HG03558 (cell line): ENCODE results near the gene FUOM.
"Not testable (repeated sequence)": the region's sequence is repeated elsewhere in the genome, so short reads cannot be mapped to it uniquely, and the experiment has no call there.

Experiments
- ATAC-seq: cut with Tn5 transposase; IDR thresholded peaks from one replicate; pipeline ENCODE4 v1.9.1; 2021; ENCODE audit warnings: moderate number of reproducible peaks; ENCODE audit not compliant: unreplicated experiment; ENCODE audit errors: extremely low read depth

FUOM gene

DNA sequence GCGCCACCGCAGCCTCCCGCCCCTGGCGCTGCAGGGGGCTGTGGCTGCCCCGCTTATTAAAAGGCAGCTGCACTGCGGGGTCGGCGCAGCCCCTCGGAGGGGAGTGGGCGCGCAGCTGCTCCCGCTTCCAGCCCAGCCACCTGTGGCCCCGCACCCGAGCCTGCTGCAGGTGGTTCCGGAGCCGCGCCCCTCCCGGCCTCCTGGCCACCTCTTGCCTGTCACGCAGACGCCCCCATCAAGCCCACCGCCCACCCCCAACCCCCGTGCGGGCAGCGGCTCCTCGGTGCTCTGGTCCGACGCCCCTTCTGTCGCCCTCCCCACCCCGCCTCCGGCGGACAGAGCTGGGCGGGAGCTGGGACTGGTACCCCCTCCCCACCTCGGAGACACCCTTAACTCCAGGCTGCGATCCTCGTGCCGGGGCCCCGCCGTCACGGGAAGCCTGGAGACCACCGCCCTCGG is 21.7 kb downstream of the FUOM start:
- no peak for ATAC-seq

DNA sequence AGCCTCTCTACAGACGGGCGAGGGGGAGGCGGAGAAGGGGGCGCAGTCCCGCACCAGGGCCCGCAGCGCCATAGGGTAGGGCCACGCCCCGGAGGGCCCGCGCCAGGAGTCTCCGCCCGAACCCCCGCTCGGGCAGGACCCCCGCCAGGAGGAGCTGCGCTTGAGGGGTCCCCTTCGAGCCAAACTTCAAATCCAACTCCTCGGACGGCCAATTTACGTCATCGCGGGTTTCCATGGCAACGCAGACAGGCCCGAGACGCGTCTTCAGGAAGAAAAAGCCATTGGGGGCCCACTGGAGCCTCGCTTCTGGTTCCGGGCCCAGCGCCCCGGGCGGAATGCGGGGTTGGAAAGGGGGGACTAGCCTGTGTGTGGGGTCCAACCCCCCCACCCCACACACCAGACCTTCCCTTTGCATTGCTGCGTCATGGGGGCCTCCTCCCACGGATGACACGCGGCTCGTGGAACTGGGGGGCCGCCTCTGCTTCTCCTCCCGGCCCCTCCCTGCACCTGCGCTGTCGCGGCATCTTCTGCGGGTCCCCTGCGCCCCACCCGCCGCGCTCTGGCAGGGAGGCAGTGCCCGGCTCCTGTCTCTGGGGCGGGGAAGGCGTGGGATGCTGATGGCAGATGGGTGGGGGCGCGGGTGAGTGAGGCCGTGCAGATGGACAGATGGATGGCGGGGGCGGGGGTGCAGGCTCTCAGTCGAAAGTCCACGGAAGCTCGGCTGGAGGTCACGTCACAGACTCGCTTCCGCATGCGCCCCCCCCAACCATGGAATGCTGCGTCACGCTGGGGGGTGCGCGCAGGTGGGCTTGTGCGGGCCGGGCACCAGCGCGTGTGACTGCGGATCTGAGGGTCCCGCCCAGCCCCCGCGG is 22.3 kb downstream of the FUOM start:
- no peak for ATAC-seq

GRCh38 chr10:133334503-133335245 is 23.1 kb downstream of the FUOM start:
- no peak for ATAC-seq

DNA sequence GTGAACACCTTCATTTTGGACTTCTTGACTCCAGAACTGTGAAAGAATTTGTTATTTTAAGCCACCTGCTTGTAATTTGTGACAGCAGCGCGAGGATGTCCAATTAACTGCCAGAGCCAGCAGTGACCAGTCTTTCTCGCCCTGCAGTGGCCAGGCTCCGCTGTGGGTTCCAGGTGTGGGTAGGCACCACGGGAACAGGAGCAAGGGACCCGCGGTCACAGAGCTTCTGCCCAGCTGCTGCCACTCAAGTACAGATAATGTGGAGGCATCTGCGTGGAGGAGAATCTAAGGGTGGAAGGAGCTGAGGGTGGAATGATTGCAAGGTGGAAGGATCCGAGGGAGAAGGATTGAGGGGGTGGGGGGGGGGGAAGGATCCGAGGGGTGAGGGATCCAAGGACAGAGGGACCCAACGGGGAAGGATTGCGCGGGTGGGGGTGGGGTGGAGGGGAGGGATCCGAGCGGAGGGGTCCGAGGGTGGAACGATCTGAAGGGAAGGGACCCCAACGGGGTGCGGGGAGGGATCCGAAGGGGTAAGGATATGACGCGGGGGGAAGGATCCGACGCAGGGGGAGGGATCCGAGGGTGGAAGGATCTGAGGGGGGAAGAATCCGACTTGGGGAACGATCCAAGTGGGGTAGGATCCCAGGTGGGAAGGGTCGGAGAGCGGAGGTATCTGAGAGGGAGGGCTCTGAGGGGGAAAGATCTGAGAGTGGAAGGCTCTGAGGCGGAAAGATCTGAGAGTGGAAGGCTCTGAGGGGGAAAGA is 24.7 kb downstream of the FUOM start:
- no peak for ATAC-seq

GRCh38 chr10:133329491-133330202 is 28.2 kb downstream of the FUOM start:
- no peak for ATAC-seq

- no peak for ATAC-seq
Measured at GRCh38 chr10:133328358-133329343, 29.2 kb downstream of the FUOM start.

DNA sequence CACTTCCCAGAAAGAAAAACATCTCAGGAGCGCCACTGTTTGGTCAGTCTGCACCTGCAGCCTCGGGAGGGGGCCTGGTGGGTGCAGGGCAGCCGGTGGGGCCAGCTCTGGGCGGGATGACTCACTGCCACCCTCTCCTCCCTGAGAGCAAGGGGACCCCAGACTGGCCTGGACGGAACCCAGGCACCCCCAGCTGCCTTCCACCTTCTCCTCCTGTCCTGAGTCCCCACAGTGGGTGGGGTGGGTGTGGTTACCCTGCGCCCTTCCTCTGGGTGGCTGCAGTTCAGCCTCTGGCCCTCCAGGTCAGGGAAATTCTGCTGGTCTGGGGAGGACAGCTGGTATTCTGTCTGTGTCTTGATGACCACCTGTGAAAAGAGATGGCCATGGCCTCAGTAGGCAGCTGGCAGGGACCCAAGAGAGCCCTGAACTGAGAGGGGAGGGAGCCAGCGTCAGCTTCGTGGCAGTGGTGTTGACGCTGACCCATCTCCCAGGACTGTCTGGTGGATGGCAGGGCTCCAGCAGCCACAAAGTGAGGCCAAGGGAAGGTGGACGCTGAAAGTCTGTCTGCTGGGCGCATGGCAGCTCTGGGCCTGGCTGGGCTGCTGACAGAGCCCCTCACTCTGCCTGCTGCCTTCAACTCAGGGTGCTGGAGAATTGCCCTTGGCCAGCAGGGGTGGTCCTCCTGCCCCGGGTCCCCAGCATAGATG is 30.0 kb downstream of the FUOM start:
- no peak for ATAC-seq

- no peak for ATAC-seq
Measured at GRCh38 chr10:133326745-133327650, 30.8 kb downstream of the FUOM start.

DNA sequence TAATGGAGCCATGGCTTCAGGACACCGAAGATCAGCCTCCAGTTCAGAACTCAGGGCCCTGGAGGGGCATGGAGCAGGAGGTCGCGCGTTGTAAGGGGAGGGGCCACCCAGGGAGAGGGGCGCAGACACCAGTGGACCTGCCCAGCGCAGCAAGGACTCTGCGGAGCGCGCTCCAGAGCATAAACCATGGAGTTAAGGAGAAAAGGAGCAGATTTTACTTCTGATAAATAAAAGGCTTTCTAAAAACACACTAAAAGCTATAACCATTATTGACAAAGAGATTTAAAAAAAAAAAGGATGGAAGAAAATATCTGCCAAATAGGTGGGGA is 31.6 kb downstream of the FUOM start:
- ATAC-seq, result no peak

GRCh38 chr10:133325440-133326222 is 32.2 kb downstream of the FUOM start:
- ATAC-seq, result no peak

DNA sequence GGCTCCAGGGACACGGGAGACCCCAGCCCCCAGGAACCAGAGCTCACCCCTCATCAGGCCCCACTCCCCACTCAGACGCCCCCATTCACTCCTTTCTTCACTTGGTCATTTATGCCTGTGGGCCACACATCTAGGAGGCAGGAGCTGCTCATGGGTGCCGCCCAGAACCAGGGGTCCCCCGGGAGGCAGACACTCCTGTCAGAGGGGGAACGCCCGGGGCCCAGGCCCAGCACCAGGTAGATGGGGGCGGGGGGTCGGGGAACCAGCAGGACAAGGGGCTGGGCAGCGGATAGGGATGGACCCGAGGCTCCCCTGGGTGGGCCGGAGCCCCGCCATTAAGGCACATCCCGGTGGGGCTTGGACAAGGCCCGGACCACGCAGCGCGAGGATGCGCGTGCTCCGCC is 33.0 kb downstream of the FUOM start:
- ATAC-seq, result no peak

DNA sequence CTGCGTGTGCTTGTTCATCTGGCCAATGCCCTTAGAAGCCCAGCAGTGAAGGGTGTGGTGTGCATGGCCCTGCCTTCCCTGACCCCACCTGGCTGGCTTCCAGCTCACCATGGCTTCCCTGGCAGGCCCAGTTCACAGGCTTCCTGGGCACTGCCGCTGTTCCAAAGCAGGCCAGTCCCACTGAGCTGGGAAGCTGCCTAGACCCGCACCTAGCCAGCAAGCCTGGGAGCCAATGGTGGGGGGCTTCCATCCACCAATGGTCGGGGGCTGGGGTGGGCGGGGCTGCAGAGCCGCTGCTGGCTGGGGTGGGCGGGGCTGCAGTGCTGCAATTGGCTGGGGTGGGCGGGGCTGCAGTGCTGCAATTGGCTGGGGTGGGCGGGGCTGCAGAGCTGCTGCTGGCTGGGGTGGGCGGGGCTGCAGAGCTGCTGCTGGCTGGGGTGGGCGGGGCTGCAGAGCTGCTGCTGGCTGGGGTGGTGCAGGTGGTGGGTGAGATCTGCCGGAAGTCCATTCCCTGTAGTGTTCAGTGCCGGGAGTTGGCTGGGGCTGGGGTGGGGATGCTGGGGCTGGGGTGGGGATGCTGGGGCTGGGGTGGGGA is 33.5 kb downstream of the FUOM start:
- ATAC-seq, result no peak

GRCh38 chr10:133322064-133322709 is 35.6 kb downstream of the FUOM start:
- not testable (repeated sequence) for ATAC-seq

DNA sequence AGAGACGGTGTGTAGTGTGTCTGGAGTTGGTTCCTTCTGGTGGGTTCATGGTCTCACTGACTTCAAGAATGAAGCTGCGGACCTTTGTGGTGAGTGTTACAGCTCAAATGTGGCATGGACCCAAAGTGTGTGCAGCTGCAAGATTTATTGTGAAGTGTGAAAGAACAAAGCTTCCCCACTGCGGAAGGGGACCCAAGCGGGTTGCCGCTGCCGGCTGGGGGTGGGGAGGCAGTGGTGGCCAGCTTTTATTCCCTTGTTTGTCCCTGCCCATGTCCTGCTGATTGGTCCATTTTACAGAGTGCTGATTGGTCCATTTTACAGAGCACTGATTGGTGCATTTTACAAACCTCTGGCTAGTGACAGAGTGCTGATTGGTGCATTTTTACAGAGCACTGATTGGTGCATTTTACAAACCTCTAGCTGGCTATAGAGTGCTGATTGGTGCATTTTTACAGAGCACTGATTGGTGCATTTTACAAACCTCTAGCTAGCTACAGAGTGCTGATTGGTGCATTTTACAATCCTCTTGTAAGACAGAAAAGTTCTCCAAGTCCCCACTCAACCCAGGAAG is 36.9 kb downstream of the FUOM start:
- not testable (repeated sequence) for ATAC-seq

DNA sequence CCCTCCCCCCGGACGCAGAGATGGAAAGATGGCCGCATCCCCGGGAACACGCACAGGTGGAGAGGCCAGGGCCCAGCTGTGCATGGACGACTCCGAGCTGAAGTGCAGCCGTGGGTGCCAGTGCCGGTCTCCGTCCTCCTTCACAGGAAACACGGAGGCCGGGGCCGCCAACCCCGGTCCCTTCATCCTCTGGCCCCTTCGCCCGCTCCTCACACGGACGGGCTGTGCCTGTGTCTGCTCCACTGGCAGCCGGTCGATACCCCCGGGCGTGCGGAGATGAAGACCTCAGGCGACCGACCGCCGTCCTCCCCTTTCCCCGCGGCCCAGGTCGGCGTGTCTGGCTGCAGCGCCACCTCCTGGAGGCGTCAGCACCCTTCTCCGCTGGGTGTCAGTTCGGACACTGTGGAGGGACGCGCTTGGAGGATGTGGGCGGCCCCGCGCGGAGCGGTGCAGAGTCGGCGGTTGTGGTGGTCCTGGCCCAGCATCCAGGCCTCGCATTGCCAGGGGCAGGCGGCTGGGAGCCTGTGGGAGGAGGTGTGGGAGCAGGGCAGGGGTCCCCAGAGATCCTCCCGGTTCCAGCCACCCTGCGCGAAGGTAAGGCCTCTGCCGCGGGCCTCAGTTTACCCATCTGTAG is 39.2 kb downstream of the FUOM start:
- ATAC-seq, result no peak
